Epithelial cell of esophagus (primary cell): ENCODE data around the gene KRTAP2-1.
"Not testable (repeated sequence)": the region's sequence is repeated elsewhere in the genome, so short reads cannot be mapped to it uniquely, and the experiment has no call there.

Source experiments
- DNase-seq: peaks from one replicate; pipeline ENCODE4 v3.0.0; 2010; ENCODE audit warnings: low read depth
- H3K4me3 ChIP-seq: 2 replicates; pipeline ENCODE4 v1.5.1; 2011; ENCODE audit warnings: mild to moderate bottlenecking, low read length, control low read depth
- TF ChIP-seq, protein P1 (sequence below): IDR thresholded peaks from 2 replicates; pipeline ENCODE4 v1.5.1; 2011; ENCODE audit warnings: low read depth, mild to moderate bottlenecking, low read length, control low read depth, inconsistent platforms; ENCODE audit not compliant: insufficient read depth; ENCODE audit errors: missing control alignments

KRTAP2-1 gene

DNA sequence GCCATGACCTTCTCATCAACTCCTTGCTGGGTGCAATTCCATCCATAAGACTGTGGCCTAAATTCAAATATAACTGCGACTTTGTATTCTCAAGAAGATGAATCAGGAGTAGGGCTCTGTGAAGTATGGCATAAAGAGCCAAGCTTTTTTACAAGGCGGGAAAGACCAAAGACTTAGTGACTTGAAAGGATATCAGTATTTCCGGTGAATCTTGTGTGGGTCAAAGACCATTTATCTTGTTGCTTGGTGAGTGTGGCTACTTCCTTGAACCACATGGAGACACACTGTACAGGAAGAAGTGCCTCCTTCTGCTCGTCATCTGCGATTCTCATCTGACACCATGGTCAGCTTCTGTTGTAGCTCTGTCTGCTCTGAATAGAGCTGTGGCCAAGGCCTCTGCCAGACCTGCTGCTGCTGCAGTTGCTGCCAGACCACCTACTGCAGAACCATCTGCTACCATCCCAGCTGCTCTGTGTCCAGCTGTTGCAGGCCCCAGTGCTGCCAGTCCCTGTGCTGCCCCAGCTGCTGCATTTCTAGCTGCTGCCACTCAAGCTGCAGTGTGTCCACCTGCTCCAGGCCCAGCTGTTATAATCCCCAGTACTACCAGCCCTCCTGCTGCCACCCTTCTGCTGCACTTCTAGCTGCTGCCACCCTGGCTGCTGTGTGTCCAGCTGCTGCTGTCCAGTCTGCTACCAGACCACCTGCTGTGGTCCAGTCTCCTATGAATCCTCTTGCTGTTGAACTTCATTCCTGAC is 24.7 kb upstream of the KRTAP2-1 start:
- TF ChIP-seq, protein P1, sequence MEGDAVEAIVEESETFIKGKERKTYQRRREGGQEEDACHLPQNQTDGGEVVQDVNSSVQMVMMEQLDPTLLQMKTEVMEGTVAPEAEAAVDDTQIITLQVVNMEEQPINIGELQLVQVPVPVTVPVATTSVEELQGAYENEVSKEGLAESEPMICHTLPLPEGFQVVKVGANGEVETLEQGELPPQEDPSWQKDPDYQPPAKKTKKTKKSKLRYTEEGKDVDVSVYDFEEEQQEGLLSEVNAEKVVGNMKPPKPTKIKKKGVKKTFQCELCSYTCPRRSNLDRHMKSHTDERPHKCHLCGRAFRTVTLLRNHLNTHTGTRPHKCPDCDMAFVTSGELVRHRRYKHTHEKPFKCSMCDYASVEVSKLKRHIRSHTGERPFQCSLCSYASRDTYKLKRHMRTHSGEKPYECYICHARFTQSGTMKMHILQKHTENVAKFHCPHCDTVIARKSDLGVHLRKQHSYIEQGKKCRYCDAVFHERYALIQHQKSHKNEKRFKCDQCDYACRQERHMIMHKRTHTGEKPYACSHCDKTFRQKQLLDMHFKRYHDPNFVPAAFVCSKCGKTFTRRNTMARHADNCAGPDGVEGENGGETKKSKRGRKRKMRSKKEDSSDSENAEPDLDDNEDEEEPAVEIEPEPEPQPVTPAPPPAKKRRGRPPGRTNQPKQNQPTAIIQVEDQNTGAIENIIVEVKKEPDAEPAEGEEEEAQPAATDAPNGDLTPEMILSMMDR = no peak
- DNase-seq = no peak
- no peak overlapping the region for H3K4me3 ChIP-seq

DNA sequence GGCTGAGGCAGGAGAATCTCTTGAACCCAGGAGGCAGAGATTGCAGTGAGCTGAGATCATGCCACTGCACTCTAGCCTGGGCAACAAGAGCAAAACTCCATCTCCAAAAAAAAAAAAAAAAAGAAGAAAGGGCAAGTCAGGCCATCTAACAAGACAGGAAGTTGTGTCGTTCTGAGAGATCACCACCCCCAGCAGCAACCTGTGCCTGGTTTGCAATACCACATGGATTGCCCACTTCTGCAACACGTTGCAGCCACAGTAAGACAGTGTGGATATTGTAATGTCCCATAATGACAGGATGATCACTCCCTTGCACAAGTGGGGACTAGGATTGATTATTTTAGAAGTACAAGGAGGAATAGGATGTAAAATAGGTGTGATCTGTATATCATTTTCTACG is 21.9 kb upstream of the KRTAP2-1 start:
- DNase-seq = no peak
- H3K4me3 ChIP-seq = no peak overlapping the region
- TF ChIP-seq, protein P1 = no peak

DNA sequence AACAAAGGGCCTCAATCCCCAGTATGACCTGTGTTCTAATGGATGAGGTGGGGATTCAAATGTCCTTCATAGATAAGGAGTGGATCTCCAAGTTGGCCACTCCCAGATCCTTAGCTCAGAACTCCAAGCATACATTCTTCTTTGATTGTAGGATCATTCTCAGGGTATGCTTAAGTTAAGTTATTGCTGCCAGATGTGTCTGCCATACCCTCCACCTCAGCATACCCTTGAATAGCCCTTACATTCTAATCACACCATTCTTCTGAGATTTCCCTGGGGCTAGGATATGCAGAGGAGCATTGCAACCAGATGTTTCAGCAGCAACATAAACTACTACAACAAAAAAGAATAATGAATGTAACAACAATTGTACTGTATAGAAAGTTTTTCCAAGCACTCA is 20.2 kb upstream of the KRTAP2-1 start:
- DNase-seq = no peak
- no peak overlapping the region for H3K4me3 ChIP-seq
- TF ChIP-seq, protein P1 = no peak

DNA sequence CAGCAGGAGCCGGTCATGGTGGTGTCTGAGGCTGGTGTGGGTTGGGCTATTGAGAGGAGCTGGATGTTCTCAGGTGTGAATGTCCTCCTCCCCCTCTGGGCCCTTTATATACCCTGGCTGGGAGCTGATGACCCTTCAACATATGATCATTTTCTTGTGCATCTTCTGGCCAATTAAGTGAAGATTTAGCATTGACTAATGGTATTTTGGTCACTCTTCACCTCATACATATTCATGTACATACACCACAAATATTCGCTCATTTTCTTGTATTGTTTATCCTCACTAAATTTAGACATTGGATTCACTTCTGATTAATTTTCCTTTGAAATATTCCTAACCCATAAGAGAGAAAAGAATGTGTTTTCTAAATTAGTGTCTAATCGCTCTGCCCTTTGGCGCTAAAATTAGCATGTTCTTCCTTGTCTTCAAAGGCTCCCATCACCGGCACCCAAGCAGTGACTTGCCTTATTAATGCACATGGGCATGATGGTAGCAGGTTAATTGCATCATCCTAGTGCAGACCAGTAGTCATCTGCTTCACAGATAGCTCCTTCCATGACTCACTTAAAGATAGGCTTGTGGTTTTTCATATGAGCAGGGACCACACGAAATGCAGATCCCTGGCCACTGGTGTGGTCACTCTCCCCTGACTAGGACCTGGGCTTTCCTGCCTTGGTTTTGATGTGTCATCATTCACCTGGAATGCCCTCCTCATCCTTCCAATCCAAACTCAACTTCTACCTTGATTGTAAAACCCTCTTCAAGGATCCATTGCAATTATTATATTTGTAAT is 18.9 kb upstream of the KRTAP2-1 start, which contains the start of gene KRTAP2-4:
TSS of gene KRTAP2-4 (minus strand) at position 51 of the 796 bp plus-strand sequence. CDS start at position 17, 34 bp downstream.
- DNase-seq = peak; percentile 96
- H3K4me3 ChIP-seq = no peak within 1 kb of the TSS
- TF ChIP-seq, protein P1 = no peak

DNA sequence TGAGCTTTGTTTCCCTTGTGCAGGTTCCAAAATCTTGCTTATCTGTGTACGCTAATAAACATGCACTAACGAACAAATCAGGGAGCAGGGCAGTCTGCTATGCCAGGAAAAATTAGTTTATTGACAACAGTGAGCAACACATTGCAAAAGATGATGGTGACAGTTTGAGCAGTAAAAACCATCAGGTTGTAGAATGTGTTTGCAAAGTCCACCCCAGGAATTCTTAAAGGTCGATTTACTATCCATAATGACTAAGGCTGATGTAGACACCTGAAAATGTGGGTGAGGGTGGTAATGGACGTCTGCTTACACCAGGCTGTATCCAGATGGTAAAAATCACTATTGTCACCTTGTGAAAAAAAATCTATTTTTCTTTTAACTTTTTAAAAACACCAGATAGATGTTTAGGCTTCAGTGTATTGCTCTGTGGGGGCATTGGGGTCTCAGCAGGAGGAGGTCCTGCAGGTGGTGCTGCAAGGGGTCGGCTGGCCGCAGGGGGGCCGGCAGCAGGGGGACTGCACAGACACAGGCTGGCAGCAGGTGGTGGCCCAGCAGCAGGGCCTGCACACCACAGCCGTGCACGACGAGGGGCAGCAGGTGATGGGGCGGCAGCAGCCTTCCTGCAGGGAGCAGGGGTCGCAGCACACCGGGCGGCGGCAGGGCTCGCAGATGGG is 18.0 kb upstream of the KRTAP2-1 start:
- not testable (repeated sequence) for DNase-seq, H3K4me3 ChIP-seq

DNA sequence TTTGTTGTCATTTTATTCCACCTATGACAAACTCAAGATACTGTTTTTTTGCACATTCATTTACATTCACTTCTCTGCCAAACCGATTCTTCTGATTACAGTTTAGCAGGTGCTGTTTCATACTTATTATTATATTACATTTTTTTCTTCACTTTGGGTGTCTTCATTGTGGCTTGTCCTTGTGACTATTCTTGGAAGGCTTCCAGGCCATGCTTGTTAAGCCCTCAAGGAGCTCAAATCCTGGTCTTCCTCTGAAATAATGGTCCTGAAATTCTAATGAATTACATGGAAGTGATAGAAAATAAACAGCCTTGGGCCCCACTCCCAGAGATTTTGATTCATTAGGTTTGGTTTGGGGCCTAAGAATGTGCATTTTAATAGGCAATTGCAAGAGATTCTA is 17.2 kb upstream of the KRTAP2-1 start:
- DNase-seq = no peak
- no peak overlapping the region for H3K4me3 ChIP-seq
- TF ChIP-seq, protein P1 = no peak

DNA sequence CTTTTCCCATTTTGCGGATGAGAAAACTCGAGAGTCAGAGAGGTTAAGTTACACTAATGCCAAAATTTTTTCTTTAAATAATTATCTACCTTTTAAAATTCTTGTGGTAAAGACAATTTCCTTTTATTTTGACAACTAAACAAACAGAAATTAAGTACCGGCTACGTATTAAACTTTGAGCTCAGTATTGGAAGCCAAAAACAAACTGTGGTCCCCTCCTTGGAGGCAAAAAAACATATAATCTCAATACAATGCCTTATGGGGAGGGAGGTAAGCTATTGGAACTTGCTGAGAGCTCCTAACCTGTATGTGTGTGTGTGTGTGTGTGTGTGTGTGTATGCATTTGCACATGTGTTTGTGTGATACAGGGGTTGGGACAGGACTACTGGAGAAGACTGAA is 16.3 kb upstream of the KRTAP2-1 start:
- no peak overlapping the region for H3K4me3 ChIP-seq
- DNase-seq = no peak
- TF ChIP-seq, protein P1 = no peak
